GM23248 (cell line): Measurements from ENCODE around the gene SART3.

Experiments used
- EZH2 ChIP-seq: fragments of 200-600 bp; sonication (generic); IDR thresholded peaks from 2 replicates; pipeline ENCODE4 v1.6.1; 2018; ENCODE audit warnings: antibody characterized with exemption, mild to moderate bottlenecking; ENCODE audit not compliant: insufficient read depth, poor library complexity, severe bottlenecking
- EZH2phosphoT487 ChIP-seq: fragments of 200-600 bp; sonication (generic); IDR thresholded peaks from 2 replicates; pipeline ENCODE4 v1.6.1; 2018; ENCODE audit warnings: antibody characterized with exemption, moderate library complexity, mild to moderate bottlenecking, low read depth; ENCODE audit not compliant: insufficient read depth

DNA sequence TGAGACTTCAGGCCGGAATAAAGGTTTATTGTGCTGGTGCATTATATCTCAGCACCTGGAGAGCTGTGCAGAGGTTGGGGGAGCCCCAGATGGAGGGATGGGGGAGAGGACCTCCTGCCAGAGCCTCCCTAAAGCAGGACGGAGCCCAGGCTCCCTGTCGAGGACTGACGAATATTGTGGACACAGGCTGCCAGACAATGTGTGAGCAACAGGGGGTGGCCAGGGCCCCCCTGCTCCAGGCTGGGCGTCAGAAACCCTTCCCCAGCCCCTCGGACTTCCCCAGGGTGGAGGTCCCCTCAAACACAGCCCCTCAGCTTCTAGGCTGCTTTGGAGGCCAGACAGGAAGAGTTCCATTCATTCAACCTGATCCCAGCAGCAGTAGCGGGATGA lies 28.9 kb upstream of the SART3 start:
- TF ChIP-seq EZH2 (no peak), EZH2phosphoT487 (no peak)
